Mesodermal cell (in vitro differentiated cells): ENCODE results near the gene SRPRA. TPM values are rescaled to one million over a fixed set of nuclear protein-coding genes. Genes with fewer than 3 reads are reported as not detected.
"Not testable (repeated sequence)": the region's sequence is repeated elsewhere in the genome, so short reads cannot be mapped to it uniquely, and the experiment has no call there.

ENCODE experiments used
- H3K27ac ChIP-seq: 2 replicates; pipeline ENCODE4 v1.7.0; 2013; ENCODE audit warnings: mild to moderate bottlenecking, low read depth, low read length, moderate library complexity; ENCODE audit not compliant: severe bottlenecking
- H3K36me3 ChIP-seq: 2 replicates; pipeline ENCODE4 v1.7.1; 2013; ENCODE audit warnings: mild to moderate bottlenecking, low read length, moderate library complexity; ENCODE audit not compliant: control insufficient read depth, insufficient read depth
- H3K4me1 ChIP-seq: one replicate; pipeline ENCODE4 v1.7.1; 2013; ENCODE audit warnings: mild to moderate bottlenecking, low read length; ENCODE audit not compliant: insufficient read depth, control insufficient read depth, poor library complexity, severe bottlenecking
- H3K4me3 ChIP-seq: 2 replicates; pipeline ENCODE4 v1.7.0; 2013; ENCODE audit warnings: low read length, control low read depth, mild to moderate bottlenecking; ENCODE audit not compliant: insufficient read depth, poor library complexity, severe bottlenecking; ENCODE audit errors: extremely low read depth
- H3K9me3 ChIP-seq: 2 replicates; pipeline ENCODE4 v1.7.1; 2013; ENCODE audit warnings: mild to moderate bottlenecking, low read length, moderate library complexity; ENCODE audit not compliant: control insufficient read depth
- WGBS, 2 experiments: methylation state at CpG; one replicate each; pipeline ENCODE4 v1.1.5; 2013; ENCODE audit warnings: missing lambda C conversion rate in 2 of 2; ENCODE audit not compliant: insufficient coverage in 2 of 2; 5-methylcytosine and 5-hydroxymethylcytosine counted together
- polyA plus RNA-seq, 2 experiments: library from polyadenylated mRNA; stranded (reverse); fragments of 50-300 nt; gene quantifications; one replicate each; pipeline ENCODE4 v1.2.3, GENCODE V29; 2013

The SRPRA gene
- polyA plus RNA-seq (2013, experiment 1 of 2): 79.0 TPM
- 69.9 TPM for polyA plus RNA-seq (2013, experiment 2 of 2)

DNA sequence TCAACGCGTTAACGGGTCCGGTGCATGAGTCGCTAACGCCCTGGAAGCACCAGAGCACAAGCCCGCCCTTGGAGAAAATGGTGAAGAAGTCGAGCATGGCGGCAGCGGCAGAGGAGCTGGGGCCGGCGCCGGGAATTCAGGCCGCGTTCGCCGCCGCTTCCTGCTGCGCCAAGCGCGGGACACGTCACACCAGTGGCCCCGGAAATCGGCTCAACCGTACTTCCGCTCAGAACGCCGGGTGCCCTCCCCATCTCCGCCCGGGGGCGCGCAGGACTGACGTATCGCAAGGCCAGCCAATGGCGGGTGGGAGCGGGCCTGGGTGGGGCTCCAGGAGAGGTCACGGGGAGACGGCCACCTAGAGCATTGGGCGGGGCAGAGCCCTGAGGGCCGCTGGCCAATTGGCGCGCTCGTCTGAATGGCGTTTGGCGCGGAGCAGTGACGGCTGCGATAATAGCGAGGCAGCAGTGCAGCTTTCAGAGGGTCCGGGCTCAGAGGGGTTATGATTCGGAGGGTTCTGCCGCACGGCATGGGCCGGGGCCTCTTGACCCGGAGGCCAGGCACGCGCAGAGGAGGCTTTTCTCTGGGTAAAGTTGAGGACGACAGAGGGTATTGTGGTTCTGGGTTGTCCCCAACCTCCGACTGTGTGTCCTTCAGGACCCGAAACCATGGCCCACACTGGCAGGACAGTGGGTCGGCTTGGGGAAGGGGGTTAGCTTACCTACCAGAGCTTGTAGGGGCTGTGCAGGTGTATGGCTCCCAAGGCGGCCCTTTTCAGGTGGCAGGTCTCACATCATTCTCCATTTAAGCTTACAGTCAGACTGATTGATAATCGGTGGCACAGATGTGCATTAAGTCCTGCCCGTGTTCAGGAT lies at the start of gene SRPRA, which contains the start of gene FOXRED1:
Gene SRPRA (minus strand): TSS at position 188 of the 872 bp plus-strand sequence. CDS start 91 bp downstream, at position 97.
Gene FOXRED1 (plus strand): TSS at position 447 of the 872 bp plus-strand sequence. CDS start 53 bp downstream, at position 500.
- peak within 1 kb of the TSS; percentile 95 for H3K27ac ChIP-seq
- WGBS, 2 experiments: 0 to 1% methylated on average over 58 to 61 of the region's 64 CpGs
- peaks cover 55% of the 10 kb centered on the region for H3K36me3 ChIP-seq
- no peaks in the 10 kb centered on the region for H3K9me3 ChIP-seq
- peaks cover 7% of the 10 kb centered on the region for H3K4me1 ChIP-seq
- H3K4me3 ChIP-seq: peak within 1 kb of the TSS; percentile 93

GRCh38 chr11:126317756-126318573 lies 49.3 kb upstream of the SRPRA start:
- peaks cover 21% of the 10 kb centered on the region for H3K4me1 ChIP-seq
- H3K9me3 ChIP-seq: no peaks in the 10 kb centered on the region
- H3K27ac ChIP-seq: peak overlapping the region; percentile 70
- no peak overlapping the region for H3K4me3 ChIP-seq
- 86 to 93% methylated on average over 8 to 10 of the region's 14 CpGs for WGBS, 2 experiments
- H3K36me3 ChIP-seq: peaks cover 5% of the 10 kb centered on the region

- peak overlapping the region; percentile 70 for H3K27ac ChIP-seq
- no peak overlapping the region for H3K4me3 ChIP-seq
- WGBS, 2 experiments: 100% methylated on average over 1 of the region's 1 CpG
- peaks cover 21% of the 10 kb centered on the region for H3K4me1 ChIP-seq
- H3K9me3 ChIP-seq: no peaks in the 10 kb centered on the region
- peaks cover 5% of the 10 kb centered on the region for H3K36me3 ChIP-seq
Observed at GRCh38 chr11:126317432-126317755, 48.7 kb upstream of the SRPRA start.

DNA sequence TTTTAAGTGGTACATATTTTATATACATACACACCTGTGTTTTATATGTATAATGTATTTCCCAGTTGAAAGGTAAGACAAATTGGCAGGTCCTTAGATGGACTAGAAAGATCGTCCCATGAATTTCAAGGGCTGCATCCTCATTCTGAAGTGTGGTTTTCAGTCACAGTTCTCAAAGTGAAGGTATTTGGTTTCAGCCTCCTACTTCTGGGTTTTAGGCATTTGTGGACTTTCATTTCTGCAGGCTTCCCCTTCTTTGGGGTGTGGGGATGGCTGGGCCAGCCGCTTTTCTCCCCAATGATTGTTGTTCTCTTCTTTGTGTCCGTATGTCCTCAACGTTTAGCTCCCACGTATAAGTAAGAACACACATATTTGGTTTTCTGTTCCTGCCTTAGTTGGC lies 45.1 kb upstream of the SRPRA start:
- no peak overlapping the region for H3K27ac ChIP-seq
- peaks cover 16% of the 10 kb centered on the region for H3K36me3 ChIP-seq
- 100% methylated on average over 2 of the region's 5 CpGs for WGBS, 2 experiments
- no peak overlapping the region for H3K4me3 ChIP-seq
- H3K9me3 ChIP-seq: no peaks in the 10 kb centered on the region
- peaks cover 20% of the 10 kb centered on the region for H3K4me1 ChIP-seq

- H3K4me1 ChIP-seq: peaks cover 14% of the 10 kb centered on the region
- no peak overlapping the region for H3K27ac ChIP-seq
- 88 to 90% methylated on average over 5 to 7 of the region's 8 CpGs for WGBS, 2 experiments
- no peak overlapping the region for H3K4me3 ChIP-seq
- no peaks in the 10 kb centered on the region for H3K9me3 ChIP-seq
- H3K36me3 ChIP-seq: peaks cover 16% of the 10 kb centered on the region
Observed at GRCh38 chr11:126312961-126313360, 44.3 kb upstream of the SRPRA start.

DNA sequence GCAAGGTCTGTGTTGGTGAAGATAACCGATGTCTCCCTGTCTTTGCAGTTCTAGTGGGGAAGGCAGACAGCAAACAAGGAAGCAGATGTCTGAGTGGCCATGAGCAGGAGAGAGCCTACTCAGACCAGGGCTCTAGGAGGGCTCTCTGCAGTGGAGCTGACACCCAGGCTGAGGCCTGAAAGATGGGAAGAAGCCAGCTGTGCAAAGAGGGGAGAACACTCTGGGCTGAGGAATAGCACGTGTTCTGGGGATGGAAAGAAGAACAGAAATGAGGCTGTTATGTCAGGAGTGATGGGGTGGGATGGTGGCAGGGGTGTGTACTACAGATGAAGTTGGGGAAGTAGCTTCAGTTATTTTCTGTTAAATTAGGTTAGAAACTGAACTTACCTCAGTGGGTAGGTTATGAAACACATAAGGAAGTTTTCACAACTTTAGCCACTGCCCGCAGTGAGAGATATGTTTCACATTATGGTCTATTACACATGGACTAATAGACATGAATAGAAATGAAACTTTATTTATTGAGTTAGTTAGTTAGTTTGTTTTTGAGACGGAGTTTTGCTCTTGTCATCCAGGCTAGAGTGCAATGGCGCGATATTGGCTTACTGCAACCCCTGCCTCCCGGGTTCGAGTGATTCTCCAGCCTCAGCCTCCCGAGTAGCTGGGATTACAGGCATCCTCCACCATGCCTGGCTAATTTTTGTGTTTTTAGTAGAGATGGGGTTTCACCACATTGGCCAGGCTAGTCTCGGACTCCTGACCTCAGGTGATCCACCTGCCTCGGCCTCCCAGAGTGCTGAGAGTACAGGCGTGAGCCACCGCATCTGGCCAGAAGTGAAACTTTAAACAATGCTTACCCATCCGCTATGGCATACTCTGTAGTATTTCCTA lies 43.0 kb upstream of the SRPRA start:
- Histone ChIP-seq H3K9me3 (no peaks in the 10 kb centered on the region), H3K4me1 (peaks cover 10% of the 10 kb centered on the region), H3K36me3 (peaks cover 16% of the 10 kb centered on the region), H3K4me3 (no peak overlapping the region), H3K27ac (no peak overlapping the region)
- 94 to 96% methylated on average over 8 to 12 of the region's 14 CpGs for WGBS, 2 experiments

GRCh38 chr11:126310992-126311310 lies 42.3 kb upstream of the SRPRA start:
- H3K27ac ChIP-seq: no peak overlapping the region
- H3K4me1 ChIP-seq: peaks cover 10% of the 10 kb centered on the region

GRCh38 chr11:126310200-126310991 lies 41.7 kb upstream of the SRPRA start:
- Histone ChIP-seq H3K9me3 (no peaks in the 10 kb centered on the region), H3K27ac (no peak overlapping the region)
- 71 to 75% methylated on average over 8 to 11 of the region's 12 CpGs for WGBS, 2 experiments

More at GRCh38 chr11:126310992-126311310, 42.3 kb upstream of the SRPRA start:
- WGBS, 2 experiments: 88 to 95% methylated on average over 4 to 5 of the region's 6 CpGs
- H3K36me3 ChIP-seq: peaks cover 16% of the 10 kb centered on the region
- H3K4me3 ChIP-seq: no peak overlapping the region
- H3K9me3 ChIP-seq: no peaks in the 10 kb centered on the region

DNA sequence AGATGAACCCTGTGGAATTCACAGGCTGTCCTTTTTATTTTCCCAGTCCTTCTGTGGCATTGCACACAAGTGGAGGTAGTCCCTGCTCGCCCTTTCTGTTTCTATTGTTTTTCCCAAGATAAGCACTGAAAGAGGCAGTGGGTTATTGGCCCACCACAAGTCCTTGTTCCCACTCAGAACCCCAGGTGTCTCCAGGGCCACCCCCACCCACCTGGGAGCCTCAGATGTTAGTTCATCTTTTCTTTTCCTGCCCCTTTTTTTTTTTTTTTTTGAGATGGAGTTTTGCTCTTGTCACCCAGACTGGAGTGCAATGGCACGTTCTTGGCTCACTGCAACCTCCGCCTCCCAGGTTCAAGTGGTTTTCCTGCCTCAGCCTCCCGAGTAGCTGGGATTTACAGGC lies 40.1 kb upstream of the SRPRA start:
- H3K27ac ChIP-seq: not testable (repeated sequence)
- 100% methylated on average over 1 to 3 of the region's 4 CpGs for WGBS, 2 experiments

More at GRCh38 chr11:126310200-126310991, 41.7 kb upstream of the SRPRA start:
- H3K4me1 ChIP-seq: peaks cover 10% of the 10 kb centered on the region
- H3K36me3 ChIP-seq: peaks cover 16% of the 10 kb centered on the region
- H3K4me3 ChIP-seq: no peak overlapping the region

More for the DNA sequence above, 40.1 kb upstream of the SRPRA start:
- H3K4me1 ChIP-seq: peaks cover 13% of the 10 kb centered on the region
- not testable (repeated sequence) for H3K4me3 ChIP-seq, H3K9me3 ChIP-seq
- peaks cover 11% of the 10 kb centered on the region for H3K36me3 ChIP-seq
